Activated CD4-positive, alpha-beta T cell treated with anti-CD3 and anti-CD28 coated beads, Interleukin-2, Interleukin-4, amounts not matched to agents 100 ng/mL and 50 ng/mL, durations not matched to agents 16 hours and 8 hours (primary cell): ENCODE results near the gene GNG13.
"Not testable (repeated sequence)": the region's sequence is repeated elsewhere in the genome, so short reads cannot be mapped to it uniquely, and the experiment has no call there.

Experiments
- DNase-seq: peaks from one replicate; pipeline ENCODE4 v3.0.0-alpha.2; 2020; ENCODE audit warnings: low spot score

The GNG13 gene

GRCh38 chr16:776824-777223, 23.7 kb downstream of the GNG13 start:
- no peak for DNase-seq

- DNase-seq, result not testable (repeated sequence)
Observed at GRCh38 chr16:776298-776697, 24.2 kb downstream of the GNG13 start.

- no peak for DNase-seq
Observed at GRCh38 chr16:775236-775796, 25.2 kb downstream of the GNG13 start.

- no peak for DNase-seq
Observed at GRCh38 chr16:774086-775001, 26.2 kb downstream of the GNG13 start.

- no peak for DNase-seq
Observed at GRCh38 chr16:772959-773358, 27.6 kb downstream of the GNG13 start.

- no peak for DNase-seq
Observed at GRCh38 chr16:770411-770810, 30.1 kb downstream of the GNG13 start.

GRCh38 chr16:769934-770333, 30.6 kb downstream of the GNG13 start:
- DNase-seq, result no peak

- no peak for DNase-seq
Observed at GRCh38 chr16:769184-769784, 31.2 kb downstream of the GNG13 start.

GRCh38 chr16:768428-768827, 32.1 kb downstream of the GNG13 start:
- DNase-seq, result no peak

GRCh38 chr16:767743-768235, 32.7 kb downstream of the GNG13 start:
- no peak for DNase-seq

GRCh38 chr16:766820-767640, 33.5 kb downstream of the GNG13 start:
- DNase-seq, result no peak

- DNase-seq, result no peak
Observed at GRCh38 chr16:766008-766819, 34.3 kb downstream of the GNG13 start.

GRCh38 chr16:765488-765865, 35.1 kb downstream of the GNG13 start:
- DNase-seq, result no peak

GRCh38 chr16:764848-765487, 35.6 kb downstream of the GNG13 start:
- DNase-seq, result no peak

- no peak for DNase-seq
Observed at GRCh38 chr16:764184-764750, 36.3 kb downstream of the GNG13 start.

- no peak for DNase-seq
Observed at GRCh38 chr16:763369-764183, 37.0 kb downstream of the GNG13 start.

- no peak for DNase-seq
Observed at GRCh38 chr16:762595-763268, 37.8 kb downstream of the GNG13 start.

- DNase-seq, result no peak
Observed at GRCh38 chr16:761625-762513, 38.7 kb downstream of the GNG13 start.
